Mesangial cell (primary cell): ENCODE data around the gene ALG1. TPM values are rescaled to one million over a fixed set of nuclear protein-coding genes. Genes with fewer than 3 reads are reported as not detected.

ENCODE experiments used
- total RNA-seq: library from RNA; depleted of rRNA; stranded (reverse); fragments of >200 nt; gene quantifications from 2 replicates; pipeline ENCODE4 v1.2.3, GENCODE V29; 2015

The ALG1 gene, protein sequence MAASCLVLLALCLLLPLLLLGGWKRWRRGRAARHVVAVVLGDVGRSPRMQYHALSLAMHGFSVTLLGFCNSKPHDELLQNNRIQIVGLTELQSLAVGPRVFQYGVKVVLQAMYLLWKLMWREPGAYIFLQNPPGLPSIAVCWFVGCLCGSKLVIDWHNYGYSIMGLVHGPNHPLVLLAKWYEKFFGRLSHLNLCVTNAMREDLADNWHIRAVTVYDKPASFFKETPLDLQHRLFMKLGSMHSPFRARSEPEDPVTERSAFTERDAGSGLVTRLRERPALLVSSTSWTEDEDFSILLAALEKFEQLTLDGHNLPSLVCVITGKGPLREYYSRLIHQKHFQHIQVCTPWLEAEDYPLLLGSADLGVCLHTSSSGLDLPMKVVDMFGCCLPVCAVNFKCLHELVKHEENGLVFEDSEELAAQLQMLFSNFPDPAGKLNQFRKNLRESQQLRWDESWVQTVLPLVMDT
- 30.8 and 37.2 TPM in 2 replicates for total RNA-seq

DNA sequence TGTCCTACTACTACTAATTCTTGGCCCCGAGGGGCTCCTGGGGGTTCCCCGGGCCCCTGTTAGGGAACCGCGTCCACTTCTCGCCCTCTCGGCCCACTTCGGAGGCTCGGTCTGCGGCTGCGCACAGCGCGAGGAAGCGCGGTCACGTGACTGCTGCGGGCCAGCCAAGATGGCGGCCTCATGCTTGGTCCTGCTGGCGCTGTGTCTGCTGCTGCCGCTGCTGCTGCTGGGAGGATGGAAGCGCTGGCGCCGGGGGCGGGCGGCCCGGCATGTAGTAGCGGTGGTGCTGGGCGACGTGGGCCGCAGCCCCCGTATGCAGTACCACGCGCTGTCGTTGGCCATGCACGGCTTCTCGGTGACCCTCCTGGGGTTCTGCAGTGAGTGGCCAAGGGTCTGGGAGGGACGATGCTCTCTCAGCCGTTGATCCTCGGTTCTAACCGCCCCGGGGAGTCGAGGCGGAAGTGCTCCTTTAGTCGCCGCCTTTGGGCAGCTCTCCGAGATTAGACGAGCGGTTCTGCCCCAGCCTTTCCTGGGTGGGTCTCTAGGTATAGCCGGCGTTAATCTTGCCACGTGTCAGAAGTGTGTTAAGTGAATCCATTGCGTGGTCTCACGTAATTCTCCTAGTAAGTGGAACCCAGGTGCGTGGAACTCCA is at the start of gene ALG1:
Gene ALG1, plus strand, starts transcription at position 163 of the 653 bp plus-strand sequence. Its CDS starts 7 bp downstream, at position 170.

DNA sequence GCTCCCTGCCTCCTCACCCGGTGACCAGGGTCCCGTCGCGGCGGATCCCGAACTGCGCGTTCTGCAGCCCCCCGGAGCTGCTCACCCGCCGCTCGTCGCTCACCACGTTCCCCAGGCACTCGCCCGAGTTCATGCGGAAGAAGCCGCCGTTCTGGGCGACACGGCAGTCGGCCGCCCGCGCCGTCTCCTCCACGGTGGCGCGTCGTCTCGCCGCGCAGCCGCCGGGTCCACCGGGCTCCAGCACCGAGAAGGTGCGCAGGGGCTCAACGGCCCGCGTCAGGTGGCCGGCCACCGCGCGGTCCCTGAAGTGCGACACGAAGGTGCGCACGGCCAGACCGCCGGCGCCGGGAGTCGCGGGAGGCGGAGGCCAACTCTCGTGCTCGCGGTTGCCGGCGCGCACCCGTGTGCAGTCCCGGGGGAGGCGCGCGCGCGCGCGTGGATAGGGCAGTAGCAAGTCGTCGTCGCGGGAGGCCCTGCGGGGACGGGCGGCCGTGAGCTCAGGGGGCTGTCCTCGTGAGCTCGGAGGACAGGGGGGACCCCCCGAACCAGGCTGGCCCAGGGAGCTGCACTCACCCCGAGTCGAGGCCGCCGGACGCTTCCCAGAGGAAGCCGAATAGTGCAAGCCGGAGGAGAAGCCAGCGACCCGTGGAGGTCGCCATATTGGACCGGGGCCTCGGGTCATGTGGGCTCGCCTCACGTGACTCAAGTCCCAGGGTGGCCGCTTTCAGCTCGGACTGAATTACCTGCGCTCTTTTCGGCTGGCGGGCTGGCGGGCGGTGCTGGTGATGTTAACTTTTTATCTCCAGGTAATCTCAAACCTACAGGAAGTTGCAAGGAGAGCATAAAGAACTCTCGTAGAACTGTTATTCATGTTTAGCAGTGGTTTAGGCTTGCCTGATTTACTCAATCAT is 38.1 kb upstream of the ALG1 start, which contains the start of gene NAGPA:
Gene NAGPA, minus strand, starts transcription at position 680 of the 911 bp plus-strand sequence. Its CDS starts 21 bp downstream, at position 659.

DNA sequence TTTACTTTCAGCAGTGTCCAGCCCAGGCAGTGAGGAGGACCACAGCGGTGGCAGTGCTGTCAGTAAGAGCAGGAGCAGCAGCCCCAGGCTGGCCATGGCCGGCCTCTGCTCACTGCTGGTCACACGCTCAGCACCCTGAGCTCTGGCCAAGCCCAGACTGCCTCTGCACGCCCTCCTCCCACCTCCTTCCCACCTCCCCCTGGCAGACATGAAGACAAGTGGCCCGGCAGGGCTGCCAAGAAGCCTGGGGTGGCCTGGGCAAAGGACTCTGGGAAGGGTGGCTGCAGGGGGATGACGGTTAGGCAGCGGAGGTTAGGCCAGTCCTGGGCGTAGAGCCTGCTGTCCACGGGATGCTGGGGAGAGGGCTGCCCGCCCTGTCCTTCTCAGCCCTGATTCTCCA is 5.8 kb upstream of the ALG1 start, which contains the start of gene C16orf89:
Gene C16orf89, minus strand, starts transcription at position 144 of the 400 bp plus-strand sequence. Its CDS starts 48 bp downstream, at position 96.

DNA sequence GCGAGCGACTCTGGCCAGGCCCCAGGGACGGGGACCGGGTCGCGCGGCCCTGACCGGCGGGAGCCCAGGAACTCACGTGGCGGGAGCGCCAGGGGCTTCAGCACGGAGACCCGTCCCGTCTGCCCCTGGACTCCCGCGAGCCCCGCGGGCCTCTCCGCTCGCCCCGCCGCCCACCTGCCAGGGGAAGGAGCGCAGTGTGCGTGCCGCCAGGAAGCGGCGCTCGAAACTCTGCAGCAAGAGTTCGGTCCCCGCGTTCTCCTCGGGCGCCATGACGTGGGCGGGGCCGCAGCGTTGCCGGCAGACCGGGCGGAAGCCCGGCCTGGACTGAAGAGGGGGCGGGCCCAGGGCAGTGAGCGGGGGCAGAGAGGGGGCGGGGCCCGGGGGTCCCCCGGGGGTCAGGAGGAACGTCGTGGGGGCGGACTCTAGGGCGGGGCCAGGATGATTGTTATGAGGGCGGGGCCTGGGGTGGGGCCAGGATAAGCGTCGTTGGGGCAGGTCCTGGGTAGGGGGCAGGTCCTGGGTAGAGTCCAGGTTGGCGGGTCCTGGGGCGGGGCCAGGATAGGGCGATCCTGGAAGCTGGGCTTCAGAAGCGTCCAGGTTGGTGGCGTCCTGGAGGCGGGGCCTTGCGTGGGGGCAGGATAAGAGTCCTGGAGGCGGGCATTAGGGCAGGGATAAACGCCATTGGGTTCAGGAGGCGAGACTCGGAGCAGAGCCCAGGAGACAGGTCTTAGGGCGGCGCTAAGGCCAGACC is 26.0 kb downstream of the ALG1 start, which contains the start of gene EEF2KMT:
Gene EEF2KMT, minus strand, starts transcription at position 326 of the 751 bp plus-strand sequence. Its CDS starts 56 bp downstream, at position 270.

Other genes starting within 250 kb of the ALG1 start
- gene GLYR1, start 224.6 kb upstream of the ALG1 start, total RNA-seq: 37.8 and 38.3 TPM in 2 replicates
- gene UBN1, start 224.4 kb upstream of the ALG1 start, total RNA-seq: 26.9 and 30.3 TPM in 2 replicates
- gene PPL, start 134.7 kb upstream of the ALG1 start, total RNA-seq: 2.0 and 23.8 TPM in 2 replicates
- under 0.01 and 0.13 TPM in 2 replicates for gene SEC14L5, start 113.5 kb upstream of the ALG1 start, total RNA-seq
- gene NAGPA, start 37.9 kb upstream of the ALG1 start, total RNA-seq: 30.5 and 32.6 TPM in 2 replicates
- gene C16orf89, start 5.9 kb upstream of the ALG1 start, total RNA-seq: not detected in 2 replicates
- 12.8 and 26.9 TPM in 2 replicates for gene EEF2KMT, start 26.0 kb downstream of the ALG1 start, total RNA-seq